HK-2 (cell line): ENCODE measurements around the gene CDRT15.
"Not testable (repeated sequence)": the region's sequence is repeated elsewhere in the genome, so short reads cannot be mapped to it uniquely, and the experiment has no call there.

Experiments
- DNase-seq: peaks from one replicate; pipeline ENCODE4 v3.0.0-alpha.2; 2018; ENCODE audit not compliant: unreplicated experiment

The CDRT15 gene

DNA sequence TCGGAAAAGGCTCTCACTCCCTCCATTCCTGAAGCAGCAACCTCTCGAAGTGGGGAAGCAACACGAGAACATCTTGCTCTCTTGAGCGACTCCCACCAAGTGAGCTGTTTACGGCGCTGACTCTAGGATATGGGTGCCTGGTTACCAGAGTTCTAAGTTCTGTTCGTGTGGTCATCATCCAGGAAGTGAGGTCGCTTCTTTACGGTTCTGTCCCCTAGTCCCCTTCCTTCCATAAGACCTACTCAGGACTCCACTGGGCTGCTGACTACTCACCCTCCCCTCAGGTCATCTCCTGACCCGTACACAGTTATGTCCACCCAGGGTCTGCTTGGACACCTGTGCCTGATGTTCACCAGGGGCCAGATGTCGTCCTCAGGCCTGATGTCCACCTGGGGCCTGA is at the start of gene CDRT15:
TSS of gene CDRT15 (minus strand) at position 101 of the 400 bp plus-strand sequence. CDS start at position 72, 29 bp downstream.
- not testable (repeated sequence) for DNase-seq

DNA sequence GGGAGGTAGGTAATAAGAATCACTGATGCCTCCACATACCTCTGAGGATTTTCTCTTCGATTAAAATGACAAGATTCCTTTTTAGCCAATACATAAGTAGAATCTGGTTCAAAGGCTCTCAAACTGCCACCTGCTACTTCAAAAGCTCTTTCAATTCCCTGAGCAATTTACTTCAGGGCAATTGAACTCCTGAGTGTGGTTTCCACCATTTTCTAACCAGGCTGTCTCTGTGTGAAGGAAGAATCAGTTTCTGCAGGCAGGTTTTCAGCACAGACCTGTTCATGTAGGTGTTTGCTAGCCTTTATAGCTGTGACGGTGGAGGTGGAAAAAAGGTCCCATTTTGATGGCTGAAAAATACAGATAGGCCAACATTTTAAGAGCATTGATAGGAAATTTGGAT is 46.1 kb upstream of the CDRT15 start:
- DNase-seq = no peak

DNA sequence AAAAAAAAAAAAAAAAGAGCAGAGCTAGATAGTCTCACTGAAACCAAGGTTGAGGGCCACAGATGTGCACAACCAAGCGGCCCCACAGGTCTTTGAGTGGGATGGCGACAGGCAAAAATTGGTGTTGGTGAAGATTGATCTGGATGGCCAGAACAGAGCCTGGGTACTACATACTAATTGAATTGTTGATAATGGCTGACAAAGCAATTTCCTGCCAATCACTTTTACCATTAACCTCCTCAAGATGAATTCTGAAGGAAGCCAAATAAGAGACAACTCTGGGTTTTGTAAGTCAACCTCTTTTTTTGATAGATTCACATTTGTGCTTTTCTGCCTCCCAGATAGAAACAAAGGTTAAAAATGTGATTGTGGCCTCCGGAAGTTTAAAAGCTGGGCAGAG is 44.9 kb upstream of the CDRT15 start:
- no peak for DNase-seq

DNA sequence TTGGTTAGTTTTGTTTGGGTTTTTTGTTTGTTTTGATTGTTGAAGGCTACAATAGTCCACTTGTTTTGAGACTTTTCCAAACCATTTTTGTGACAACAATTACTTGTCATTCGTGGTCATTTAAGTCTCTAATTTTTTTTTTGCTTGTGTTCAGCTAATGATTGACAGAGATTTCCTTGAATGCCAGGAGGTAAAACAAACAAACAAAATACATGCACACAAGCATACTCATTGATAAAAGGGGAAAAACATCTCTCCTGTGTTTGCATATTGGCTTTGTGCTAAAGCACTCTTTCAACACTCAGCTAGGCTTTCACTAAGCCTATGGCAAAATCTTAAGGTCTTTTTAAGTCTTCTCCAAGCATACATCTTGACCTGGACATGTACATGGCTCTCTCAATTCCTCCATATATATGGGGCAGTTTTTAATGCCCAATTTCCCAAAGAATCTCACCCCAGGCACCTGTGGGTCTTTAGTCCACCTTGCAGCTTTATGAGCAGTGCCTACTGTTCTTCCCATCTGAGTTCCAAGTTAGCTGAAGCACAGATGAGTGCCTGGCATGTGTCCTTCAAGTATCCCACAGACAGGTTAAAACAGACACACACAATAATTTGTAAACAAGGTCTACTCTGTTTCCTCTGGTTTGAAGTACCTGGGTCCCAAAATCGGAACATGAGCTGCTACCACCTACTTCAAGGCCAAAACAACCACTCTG is 40.0 kb upstream of the CDRT15 start:
- DNase-seq = no peak

DNA sequence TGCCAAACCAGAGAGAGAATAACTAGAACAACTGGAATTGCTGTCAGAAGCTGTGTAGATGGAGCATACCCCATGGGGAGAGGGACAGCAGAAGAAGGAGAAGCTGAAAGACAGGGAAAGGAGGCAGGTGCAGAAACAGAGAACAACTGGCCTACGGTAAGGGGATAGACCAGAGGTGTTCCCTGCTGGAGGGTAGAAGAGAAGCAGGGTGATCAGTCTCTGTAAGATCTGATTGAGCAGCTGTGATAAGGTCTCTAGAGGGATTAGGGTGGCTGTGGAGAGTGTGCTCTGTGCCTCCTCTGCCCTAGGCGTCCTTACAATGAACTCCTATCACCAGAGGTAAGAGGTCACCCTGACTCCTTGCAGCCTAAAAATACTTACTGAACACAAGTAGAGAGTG is 33.8 kb upstream of the CDRT15 start:
- DNase-seq = no peak

DNA sequence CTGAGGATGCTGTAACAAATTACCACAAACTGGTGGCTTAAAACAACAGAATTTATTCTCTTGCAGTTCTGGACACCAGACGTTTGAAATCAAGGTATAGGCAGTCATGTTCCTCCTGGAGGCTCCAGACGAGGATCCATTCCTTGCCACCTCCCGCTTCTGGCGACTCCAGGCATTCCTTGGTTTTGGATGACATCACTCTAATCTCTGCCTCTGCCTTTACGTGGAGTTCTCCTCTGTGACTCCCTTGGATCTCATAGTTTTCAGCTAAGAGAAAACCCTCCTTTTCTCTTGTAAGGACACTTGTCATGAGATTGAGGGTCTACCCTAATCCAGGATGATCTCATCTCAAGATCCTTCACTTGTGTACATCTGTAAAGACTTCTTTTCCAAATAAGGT is 32.8 kb upstream of the CDRT15 start:
- no peak for DNase-seq

DNA sequence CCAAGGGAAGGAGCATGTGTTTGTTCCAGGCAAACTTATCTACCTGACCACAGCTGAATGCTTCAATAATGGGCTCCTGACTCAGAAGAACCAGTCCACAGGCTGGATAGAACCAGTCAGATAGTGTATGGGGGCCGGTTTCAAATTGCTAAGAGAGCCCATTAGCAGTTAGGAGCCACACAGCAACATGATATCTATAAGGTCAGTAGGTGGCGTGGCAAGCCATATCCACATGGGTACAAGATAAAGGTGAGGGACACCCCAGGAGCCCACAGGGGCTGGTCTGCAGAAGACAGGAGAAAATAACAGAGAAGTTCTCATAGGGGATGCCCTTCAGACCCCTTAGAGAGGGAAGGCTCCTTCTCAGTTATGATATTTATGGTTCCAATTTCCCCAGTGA is 31.6 kb upstream of the CDRT15 start:
- DNase-seq = no peak

DNA sequence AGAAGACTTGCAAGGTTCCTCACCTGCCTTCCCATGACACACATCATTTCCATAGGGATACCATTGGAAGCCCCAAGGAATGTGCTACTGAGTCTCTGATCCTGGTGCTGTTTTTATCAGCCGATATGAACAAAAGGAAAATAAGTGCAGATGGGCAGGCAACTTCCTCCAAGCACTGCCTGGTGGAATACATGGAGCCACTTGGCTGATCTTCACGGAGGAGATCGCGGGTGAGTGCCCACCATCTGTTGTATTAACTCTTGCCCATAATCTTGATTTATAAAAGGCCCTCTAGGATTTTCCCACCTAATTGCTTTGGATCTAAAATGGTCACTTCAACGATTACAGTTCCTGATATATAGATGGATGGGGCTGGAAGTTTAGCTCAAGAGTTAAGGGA is 24.7 kb upstream of the CDRT15 start:
- no peak for DNase-seq

DNA sequence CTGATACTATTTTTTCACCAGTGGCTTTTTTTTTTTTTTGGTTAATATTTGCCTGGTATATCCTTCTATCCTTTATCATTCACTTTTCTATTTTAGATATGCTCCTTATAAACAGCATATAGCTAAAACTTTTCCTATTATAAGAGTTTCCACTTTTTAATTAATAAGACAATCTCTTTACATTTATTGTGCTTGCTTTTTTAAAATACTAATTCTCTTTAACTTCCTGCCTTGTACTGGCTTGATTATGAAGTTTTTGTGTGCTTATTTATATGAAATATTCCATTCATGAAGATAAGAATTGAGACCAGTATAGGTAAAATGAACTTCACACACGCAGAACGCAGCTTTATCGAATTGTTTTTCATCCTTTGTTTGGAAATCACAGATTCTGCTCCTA is 9.0 kb upstream of the CDRT15 start:
- no peak for DNase-seq

DNA sequence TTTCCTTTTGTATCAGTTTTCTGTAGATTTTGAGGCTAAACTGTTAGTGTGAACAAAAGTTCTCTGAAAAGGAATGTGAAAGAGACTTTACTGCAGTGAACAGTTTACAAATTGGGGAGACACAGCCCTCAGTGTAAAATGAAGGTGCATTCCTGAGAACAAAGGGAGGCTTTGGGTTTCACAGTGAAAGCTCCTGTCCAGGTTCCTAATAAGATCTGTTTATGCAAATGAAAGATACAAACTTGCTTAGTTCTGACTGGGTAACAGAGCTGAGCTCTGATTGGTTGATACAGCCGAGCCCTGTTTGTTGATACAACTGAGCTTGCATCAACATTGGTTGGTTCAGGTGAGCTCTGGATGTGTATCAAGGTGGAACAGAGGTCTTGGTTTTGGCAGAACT is 8.3 kb upstream of the CDRT15 start:
- no peak for DNase-seq

DNA sequence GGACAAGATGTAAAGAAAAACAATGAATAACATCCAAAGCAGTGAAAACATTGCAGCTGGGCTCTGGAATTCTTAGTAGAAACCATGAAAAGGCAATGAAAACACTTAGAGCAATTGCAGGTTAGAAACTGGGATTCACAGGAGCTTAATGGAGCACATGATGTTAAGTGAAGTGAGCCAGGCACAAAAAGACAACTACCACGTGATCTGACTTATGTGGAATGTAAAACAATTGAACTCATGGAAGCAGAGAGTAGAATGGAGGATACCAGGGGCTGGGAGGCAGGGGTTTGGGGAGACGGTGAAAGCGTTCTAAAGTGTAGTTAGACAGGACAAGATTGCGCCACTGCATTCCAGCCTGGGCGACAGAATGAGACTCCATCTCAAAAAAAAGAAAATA is 2.6 kb upstream of the CDRT15 start:
- DNase-seq = not testable (repeated sequence)

DNA sequence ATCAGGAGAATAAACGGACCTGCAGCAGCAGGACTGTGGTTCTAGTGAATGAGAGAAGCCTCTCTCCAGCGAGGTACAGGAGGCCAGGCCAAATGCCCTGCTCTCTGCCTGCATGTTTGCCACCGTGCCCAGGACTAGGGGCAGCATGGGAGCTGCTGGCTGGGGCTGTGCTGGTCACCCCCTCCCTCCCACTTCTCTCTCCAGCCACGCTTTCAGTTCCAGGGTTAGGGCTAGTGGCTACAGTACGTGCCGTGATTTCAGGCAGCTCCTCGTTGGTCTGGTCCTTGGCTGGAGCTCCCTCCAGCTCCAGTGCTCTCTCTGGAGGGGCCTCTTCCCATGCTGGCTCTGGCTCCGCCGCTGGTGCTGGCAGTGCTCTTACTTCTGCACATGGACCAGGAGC is 630 bp downstream of the CDRT15 start:
- not testable (repeated sequence) for DNase-seq

DNA sequence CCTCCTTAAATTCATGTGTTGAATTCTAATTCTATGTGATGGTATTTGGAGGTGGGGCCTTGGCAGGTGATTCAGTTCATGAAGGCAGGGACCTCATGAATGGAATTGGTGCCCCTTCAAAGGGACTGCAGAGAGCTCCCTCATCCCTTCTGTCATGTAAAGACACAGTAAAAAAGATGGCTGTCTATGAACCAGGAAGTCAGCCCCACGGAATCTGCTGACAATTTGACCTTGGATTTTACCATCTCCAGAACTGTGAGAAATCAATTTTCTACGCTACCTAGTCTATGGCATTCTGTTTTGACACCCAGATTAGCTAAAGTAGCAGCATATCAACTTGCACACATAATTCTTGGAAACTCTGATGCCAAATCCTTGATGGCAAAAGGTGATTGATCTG is 1.6 kb downstream of the CDRT15 start:
- not testable (repeated sequence) for DNase-seq

DNA sequence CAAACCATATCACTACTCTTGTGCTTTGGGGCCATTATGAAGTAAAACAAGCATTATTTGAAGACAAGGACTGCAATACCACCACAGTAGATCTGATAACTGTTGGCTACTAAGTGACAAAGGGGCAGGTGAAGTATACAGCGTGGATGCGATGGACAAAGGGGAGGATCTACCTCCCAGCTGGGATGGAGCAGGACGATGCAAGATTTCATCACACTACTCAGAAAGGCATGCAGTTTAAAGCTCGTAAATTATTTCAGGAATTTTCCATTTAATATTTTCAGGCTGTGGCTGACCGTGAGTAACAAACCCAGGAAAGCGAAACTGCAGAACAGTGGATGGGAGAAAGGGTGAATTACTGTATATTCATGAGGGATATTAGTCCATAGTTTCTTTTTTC is 5.5 kb downstream of the CDRT15 start:
- DNase-seq = not testable (repeated sequence)

DNA sequence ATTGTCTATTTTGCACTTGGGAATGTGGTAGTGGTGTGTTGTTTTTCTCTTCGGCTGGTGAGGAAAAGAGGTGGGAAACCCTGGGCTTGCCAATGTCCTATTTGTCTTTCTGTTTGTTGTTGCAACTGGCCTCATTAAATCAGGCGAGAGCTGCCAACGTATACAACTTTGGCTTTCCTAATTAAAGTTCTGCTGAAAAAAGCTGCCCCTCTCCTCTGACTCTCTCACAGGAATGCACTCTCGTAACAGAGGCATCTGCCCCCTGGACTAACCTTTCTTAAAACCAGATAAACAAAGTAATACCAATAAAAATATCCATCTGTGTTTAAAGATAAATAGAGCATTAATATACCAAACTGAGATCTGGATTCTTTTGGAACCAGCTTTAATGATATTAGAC is 7.8 kb downstream of the CDRT15 start:
- DNase-seq = no peak

DNA sequence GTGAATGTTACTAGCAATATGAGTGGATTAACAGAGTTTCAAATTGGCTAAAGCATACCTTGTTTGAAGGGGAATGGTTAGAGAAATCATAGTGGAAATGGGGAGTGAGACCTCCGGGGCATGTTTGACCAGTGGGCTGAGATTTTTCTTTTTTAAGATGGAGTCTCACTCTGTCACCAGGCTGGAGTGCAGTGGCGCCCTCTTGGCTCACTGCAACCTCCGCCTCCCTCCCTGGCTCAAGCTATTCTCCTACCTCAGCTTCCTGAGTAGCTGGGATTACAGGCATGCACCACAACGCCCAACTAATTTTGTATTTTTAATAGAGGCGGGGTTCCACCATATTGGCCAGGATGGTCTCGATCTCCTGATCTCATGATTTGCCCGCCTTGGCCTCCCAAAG is 9.6 kb downstream of the CDRT15 start:
- no peak for DNase-seq

DNA sequence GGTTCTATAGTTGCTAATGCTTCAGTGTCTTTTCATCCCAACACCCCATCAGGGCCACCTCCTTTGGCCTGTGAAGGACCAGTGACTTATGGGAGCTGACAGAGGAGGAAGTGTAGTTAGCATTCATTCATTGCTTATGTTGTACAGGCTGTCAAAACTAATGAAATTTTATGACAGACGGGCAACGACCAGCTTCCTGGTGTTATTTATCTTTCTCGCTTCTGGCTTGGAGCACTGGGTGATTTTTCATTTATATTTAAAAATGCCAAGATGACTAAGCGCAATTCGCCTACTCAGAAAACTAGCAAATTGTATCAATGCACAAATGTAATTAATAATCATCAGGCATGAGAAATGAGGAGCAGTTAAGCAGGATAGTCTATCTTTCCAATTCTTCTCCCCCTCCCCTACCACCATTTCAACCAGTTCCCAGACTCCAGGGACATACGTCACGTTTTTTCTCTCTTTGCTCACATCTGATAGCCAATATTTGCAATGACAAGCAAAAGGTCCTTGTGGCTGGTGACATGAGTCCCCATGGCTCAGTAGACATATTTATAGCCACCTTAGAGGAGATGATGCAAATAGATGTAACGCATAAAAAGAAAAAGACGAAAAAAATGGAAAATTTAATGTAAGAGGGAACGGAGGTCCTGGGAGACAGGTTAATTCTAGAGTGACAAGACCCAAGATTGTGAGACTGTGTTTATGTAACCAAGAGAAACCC is 11.2 kb downstream of the CDRT15 start:
- DNase-seq = no peak

DNA sequence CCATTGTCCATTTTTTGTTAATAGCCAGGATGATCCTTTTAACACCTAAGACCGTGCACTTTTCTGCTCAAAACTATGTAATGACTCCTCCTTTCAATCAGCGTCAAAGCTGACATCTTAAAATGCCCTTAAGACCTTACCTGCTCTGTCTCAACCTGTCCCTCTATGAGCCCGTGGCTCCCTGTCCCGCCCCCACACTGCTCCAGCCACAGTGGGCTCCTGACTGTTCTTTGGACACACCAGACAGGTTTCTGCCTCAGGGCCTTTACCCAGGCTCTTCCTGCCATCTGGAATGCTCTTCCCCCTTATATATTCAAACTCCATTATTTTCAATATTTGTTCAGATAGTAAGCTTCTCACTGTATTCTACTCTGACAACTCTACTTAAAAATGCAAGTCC is 14.1 kb downstream of the CDRT15 start:
- no peak for DNase-seq

DNA sequence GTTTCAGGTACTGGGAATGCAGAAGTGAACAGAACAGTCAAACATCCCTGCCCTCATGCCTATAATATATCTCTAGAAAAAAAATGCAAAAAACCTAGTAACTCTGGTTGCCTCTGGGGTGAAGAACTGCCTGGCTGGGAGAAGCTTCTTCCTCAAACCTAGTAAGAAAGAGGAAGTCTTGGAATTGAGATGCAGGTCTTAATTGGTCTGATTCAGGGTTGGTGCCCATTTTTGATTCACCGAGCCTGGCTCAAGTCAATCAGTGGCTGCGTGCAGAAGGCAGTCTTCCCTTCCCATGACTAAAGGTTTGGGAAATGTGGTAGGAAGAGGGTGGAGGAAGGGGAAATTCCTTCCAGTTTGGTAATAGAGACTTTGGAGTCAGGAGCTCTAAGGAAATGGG is 22.4 kb downstream of the CDRT15 start:
- no peak for DNase-seq

DNA sequence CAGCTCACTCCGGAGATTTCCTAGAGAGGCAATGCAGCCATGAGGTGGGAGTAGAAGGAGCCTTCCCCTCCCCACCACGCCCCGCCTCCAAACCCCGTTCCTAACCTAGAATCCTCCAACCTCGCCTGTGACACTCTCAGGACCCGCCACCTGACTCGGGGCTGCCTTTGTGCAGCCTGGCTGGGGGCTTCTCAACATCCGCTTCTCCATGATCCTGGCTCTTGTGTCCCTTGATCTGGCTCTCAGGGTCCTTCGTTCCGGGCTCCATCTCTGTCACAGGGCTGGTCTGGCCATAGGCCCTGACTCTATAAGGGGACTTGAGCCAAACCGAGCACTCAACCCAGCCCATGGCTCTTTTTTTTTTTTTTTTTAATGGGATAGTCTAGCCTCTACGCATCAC is 24.3 kb downstream of the CDRT15 start:
- no peak for DNase-seq

DNA sequence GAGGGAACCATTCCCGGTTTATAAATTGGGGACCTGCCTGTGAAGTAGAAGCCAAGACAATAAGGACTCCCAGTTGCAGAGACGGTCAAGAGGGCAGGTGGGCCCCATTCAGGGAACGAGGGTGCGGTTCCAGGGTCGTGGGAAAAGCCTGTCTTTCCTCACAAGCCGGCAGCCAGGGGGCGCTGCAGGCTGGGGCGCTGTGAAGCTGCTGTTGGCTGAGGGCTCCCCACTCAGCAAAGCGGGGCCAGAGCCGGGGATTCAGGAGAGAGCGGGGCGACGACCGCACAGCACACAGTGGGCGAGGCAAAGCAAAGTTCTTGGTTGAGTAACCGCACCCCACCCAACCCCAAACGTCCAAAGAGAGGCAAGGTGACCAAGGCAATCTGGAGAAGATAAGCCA is 24.9 kb downstream of the CDRT15 start:
- no peak for DNase-seq

DNA sequence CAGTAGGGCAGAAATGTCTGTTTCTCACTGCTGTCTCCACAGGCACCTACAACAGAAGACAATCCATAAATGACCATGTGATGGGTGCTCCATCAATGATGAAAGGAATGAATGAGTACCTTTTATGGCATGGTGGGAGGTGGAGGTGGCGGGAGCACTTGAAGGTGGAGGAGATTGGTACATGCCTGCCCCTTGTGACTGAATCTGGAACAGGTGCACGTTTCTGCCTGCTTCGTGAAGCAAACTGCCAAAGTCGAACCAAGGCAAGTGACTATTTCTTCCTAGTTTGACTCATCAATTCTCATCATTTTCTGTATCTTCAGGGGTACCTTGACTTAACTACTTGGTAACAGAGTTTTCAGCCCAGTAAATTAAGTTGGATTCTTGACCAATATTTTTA is 25.4 kb downstream of the CDRT15 start:
- DNase-seq = no peak

DNA sequence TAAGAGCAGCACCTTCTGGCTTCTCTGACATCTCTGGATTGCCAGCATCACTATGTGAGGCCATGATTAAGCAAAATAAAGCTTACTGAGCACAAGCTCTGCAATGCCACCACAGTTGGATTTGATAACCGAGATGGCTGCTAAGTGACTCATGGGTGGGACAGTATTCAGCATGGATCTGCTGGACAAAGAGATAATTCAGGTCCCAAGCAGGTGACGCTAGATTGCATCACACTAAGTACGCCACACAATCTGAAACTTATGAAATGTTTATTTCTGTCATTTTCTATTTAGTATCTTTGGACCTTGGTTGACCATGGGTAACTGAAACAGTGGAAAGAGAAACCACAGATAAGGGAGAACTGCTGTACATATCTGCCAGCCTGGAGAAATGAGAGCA is 27.4 kb downstream of the CDRT15 start:
- DNase-seq = no peak

DNA sequence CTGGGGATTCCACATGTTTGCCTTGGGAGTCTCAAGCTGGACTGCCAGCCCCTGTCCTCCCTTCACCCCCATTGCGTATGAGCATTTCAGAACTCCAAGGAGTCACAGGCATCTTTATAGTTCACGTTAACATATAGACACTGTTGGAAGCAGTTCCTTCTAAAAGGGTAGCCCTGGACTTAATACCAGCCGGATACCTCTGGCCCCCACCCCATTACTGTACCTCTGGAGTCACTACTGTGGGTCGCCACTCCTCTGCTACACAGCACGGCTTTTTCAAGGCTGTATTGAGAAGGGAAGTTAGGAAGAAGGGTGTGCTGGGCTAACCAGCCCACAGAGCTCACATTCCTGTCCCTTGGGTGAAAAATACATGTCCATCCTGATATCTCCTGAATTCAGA is 28.9 kb downstream of the CDRT15 start:
- DNase-seq = no peak
